HL-60 (cell line): ENCODE measurements around the gene SLC22A16.

Experiments used
- CTCF ChIP-seq: IDR thresholded peaks from one replicate; pipeline ENCODE4 v1.5.1; 2011; ENCODE audit warnings: low read length, control low read depth, inconsistent platforms; ENCODE audit not compliant: insufficient read depth
- GABPA ChIP-seq: IDR thresholded peaks from 2 replicates; pipeline ENCODE4 v1.6.1; 2012; ENCODE audit warnings: low read depth
- POLR2AphosphoS5 ChIP-seq: IDR thresholded peaks from 2 replicates; pipeline ENCODE4 v1.6.1; 2012; ENCODE audit warnings: low read depth
- SPI1 ChIP-seq: IDR thresholded peaks from 2 replicates; pipeline ENCODE4 v1.6.1; 2012; ENCODE audit warnings: low read depth, mild to moderate bottlenecking, borderline replicate concordance
- TF ChIP-seq, protein P1 (sequence below): IDR thresholded peaks from 2 replicates; pipeline ENCODE4 v1.6.1; 2012; ENCODE audit warnings: low read depth; ENCODE audit not compliant: insufficient replicate concordance

- TF ChIP-seq CTCF (no peak), GABPA (no peak), POLR2AphosphoS5 (no peak), SPI1 (no peak)
- TF ChIP-seq, protein P1, sequence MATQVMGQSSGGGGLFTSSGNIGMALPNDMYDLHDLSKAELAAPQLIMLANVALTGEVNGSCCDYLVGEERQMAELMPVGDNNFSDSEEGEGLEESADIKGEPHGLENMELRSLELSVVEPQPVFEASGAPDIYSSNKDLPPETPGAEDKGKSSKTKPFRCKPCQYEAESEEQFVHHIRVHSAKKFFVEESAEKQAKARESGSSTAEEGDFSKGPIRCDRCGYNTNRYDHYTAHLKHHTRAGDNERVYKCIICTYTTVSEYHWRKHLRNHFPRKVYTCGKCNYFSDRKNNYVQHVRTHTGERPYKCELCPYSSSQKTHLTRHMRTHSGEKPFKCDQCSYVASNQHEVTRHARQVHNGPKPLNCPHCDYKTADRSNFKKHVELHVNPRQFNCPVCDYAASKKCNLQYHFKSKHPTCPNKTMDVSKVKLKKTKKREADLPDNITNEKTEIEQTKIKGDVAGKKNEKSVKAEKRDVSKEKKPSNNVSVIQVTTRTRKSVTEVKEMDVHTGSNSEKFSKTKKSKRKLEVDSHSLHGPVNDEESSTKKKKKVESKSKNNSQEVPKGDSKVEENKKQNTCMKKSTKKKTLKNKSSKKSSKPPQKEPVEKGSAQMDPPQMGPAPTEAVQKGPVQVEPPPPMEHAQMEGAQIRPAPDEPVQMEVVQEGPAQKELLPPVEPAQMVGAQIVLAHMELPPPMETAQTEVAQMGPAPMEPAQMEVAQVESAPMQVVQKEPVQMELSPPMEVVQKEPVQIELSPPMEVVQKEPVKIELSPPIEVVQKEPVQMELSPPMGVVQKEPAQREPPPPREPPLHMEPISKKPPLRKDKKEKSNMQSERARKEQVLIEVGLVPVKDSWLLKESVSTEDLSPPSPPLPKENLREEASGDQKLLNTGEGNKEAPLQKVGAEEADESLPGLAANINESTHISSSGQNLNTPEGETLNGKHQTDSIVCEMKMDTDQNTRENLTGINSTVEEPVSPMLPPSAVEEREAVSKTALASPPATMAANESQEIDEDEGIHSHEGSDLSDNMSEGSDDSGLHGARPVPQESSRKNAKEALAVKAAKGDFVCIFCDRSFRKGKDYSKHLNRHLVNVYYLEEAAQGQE = no peak
Observed at GRCh38 chr6:110430236-110430635, 46.2 kb downstream of the SLC22A16 start.
